GM12892 (cell line): ENCODE data around the gene KLC1.

Experiments
- POLR2A ChIP-seq: IDR thresholded peaks from 2 replicates; pipeline ENCODE4 v1.6.1; 2011; ENCODE audit warnings: low read depth, low read length, control low read depth
- TAF1 ChIP-seq: IDR thresholded peaks from 2 replicates; pipeline ENCODE4 v1.6.1; 2011; ENCODE audit warnings: low read depth, mild to moderate bottlenecking, control low read depth, low read length, borderline replicate concordance

GRCh38 chr14:103725739-103726395, 96.9 kb downstream of the KLC1 start:
- no peak for TF ChIP-seq TAF1
- no peak for TF ChIP-seq POLR2A
